Tibial nerve (tissue), 4 donors: ENCODE results near the gene FYCO1. TPM values are rescaled to one million over a fixed set of nuclear protein-coding genes. Genes with fewer than 3 reads are reported as not detected.

Experiments
- DNase-seq, 2 donors: peaks; one replicate each; pipeline ENCODE4 v3.0.0-alpha.2; 2019; ENCODE audit warnings: low spot score in 2 of 2
- H3K27ac ChIP-seq, 4 donors: fragments of 200-600 bp; sonication (generic) in 3 of 4; one replicate each; pipeline ENCODE4 v1.5.1; 2017 to 2019; ENCODE audit warnings: mild to moderate bottlenecking in 1 of 4
- H3K27me3 ChIP-seq, 2 donors: fragments of 200-600 bp; sonication (generic) in 1 of 2; one replicate each; pipeline versions ENCODE4 v1.5.1 to v1.6.0; 2017 to 2019
- H3K36me3 ChIP-seq, 3 donors: fragments of 200-600 bp; sonication (generic); one replicate each; pipeline ENCODE4 v1.5.1; 2018 to 2019
- H3K4me1 ChIP-seq, 4 donors: fragments of 200-600 bp; sonication (generic) in 3 of 4; one replicate each; pipeline ENCODE4 v1.5.1; 2017 to 2019
- H3K4me3 ChIP-seq, 4 donors: fragments of 200-600 bp; sonication (generic) in 3 of 4; one replicate each; pipeline ENCODE4 v1.5.1; 2017 to 2019; ENCODE audit warnings: mild to moderate bottlenecking in 1 of 4, moderate library complexity in 1 of 4
- H3K9me3 ChIP-seq, 4 donors: fragments of 200-600 bp; sonication (generic) in 3 of 4; one replicate each; pipeline ENCODE4 v1.5.1; 2017 to 2019
- CTCF ChIP-seq, 5 experiments: fragments of 200-600 bp in 3 of 5; fragments of 450-650 bp in 2 of 5; sonication (generic) in 3 of 5; IDR thresholded peaks; one replicate each; pipeline ENCODE4 v1.5.1; 2016 to 2019; ENCODE audit warnings: antibody characterized with exemption in 5 of 5, mild to moderate bottlenecking in 3 of 5, moderate library complexity in 2 of 5
- EP300 ChIP-seq, 2 donors: sonication (generic); formaldehyde crosslinking; IDR thresholded peaks; one replicate each; pipeline ENCODE4 v1.6.1; 2017; ENCODE audit warnings: antibody characterized with exemption in 2 of 2, mild to moderate bottlenecking in 1 of 2
- POLR2A ChIP-seq, 2 donors: fragments of 450-650 bp; IDR thresholded peaks; one replicate each; pipeline ENCODE4 v1.6.1; 2017; ENCODE audit warnings: antibody characterized with exemption in 2 of 2, mild to moderate bottlenecking in 2 of 2, moderate library complexity in 2 of 2
- WGBS, 2 donors: methylation state at CpG; one replicate each; pipeline ENCODE4 v1.1.5; 2018; 5-methylcytosine and 5-hydroxymethylcytosine counted together
- total RNA-seq, 4 donors: library from RNA; depleted of rRNA; stranded (reverse); fragments of >200 nt; gene quantifications; one replicate each; pipeline ENCODE4 v1.1.0, GENCODE V29; 2016

Gene FYCO1
- total RNA-seq, 4 donors from 2014 or later = 61.7 to 85.2 (median 67.9) TPM

DNA sequence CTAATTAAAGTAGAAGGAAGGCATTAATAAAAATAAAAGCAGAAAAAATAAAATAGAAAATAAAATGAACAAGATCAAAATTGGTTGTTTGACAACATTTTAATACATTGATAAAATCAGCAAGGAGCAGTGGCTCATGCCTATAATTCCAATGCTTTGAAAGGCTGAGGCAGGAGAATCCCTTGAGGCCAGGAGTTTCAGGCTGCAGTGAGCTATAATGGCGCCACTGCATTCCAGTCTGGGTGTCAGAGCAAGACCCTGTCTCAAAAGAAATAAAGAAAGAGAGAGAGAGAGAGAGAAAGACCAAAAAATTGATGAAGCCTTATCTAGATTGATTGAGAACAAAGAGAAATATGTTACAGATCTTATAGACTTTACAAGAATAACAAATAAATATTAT lies 29.5 kb upstream of the FYCO1 start:
- Histone ChIP-seq H3K36me3 (no peaks in the 10 kb centered on the region), H3K4me1 (no peaks in the 10 kb centered on the region), H3K27ac (no peak overlapping the region), H3K9me3 (peaks cover 0 to 16% (median 0%) of the 10 kb centered on the region in 4 donors), H3K4me3 (no peak overlapping the region), H3K27me3 (no peaks in the 10 kb centered on the region)
- DNase-seq = no peak
- TF ChIP-seq CTCF (IDR thresholded peaks at IDR 0.05) (no peak), POLR2A (IDR thresholded peaks at IDR 0.05) (no peak), EP300 (IDR thresholded peaks at IDR 0.05) (no peak)
- 43 to 46% methylated on average over 1 of the region's 1 CpG for WGBS, 2 donors

GRCh38 chr3:46024131-46024530 lies 28.5 kb upstream of the FYCO1 start:
- no peak overlapping the region for H3K4me3 ChIP-seq
- no peaks in the 10 kb centered on the region for H3K36me3 ChIP-seq
- no peak overlapping the region for H3K27ac ChIP-seq
- H3K4me1 ChIP-seq = no peaks in the 10 kb centered on the region
- H3K9me3 ChIP-seq = peaks cover 0 to 16% (median 0%) of the 10 kb centered on the region in 4 donors
- DNase-seq = no peak
- H3K27me3 ChIP-seq = no peaks in the 10 kb centered on the region
- no peak for TF ChIP-seq POLR2A (IDR thresholded peaks at IDR 0.05)
- no peak for TF ChIP-seq EP300 (IDR thresholded peaks at IDR 0.05)
- no peak for TF ChIP-seq CTCF (IDR thresholded peaks at IDR 0.05)
- 59 to 69% methylated on average over 3 of the region's 3 CpGs for WGBS, 2 donors

GRCh38 chr3:46022909-46023785 lies 27.5 kb upstream of the FYCO1 start:
- H3K4me1 ChIP-seq = no peaks in the 10 kb centered on the region
- no peaks in the 10 kb centered on the region for H3K27me3 ChIP-seq
- no peak overlapping the region for H3K27ac ChIP-seq
- no peaks in the 10 kb centered on the region for H3K36me3 ChIP-seq
- TF ChIP-seq CTCF (IDR thresholded peaks at IDR 0.05) = no peak
- TF ChIP-seq EP300 (IDR thresholded peaks at IDR 0.05) = no peak
- TF ChIP-seq POLR2A (IDR thresholded peaks at IDR 0.05) = no peak
- no peak overlapping the region for H3K4me3 ChIP-seq
- WGBS, 2 donors = 90% methylated on average over 34 of the region's 34 CpGs
- DNase-seq = no peak
- peaks cover 0 to 14% (median 0%) of the 10 kb centered on the region in 4 donors for H3K9me3 ChIP-seq

DNA sequence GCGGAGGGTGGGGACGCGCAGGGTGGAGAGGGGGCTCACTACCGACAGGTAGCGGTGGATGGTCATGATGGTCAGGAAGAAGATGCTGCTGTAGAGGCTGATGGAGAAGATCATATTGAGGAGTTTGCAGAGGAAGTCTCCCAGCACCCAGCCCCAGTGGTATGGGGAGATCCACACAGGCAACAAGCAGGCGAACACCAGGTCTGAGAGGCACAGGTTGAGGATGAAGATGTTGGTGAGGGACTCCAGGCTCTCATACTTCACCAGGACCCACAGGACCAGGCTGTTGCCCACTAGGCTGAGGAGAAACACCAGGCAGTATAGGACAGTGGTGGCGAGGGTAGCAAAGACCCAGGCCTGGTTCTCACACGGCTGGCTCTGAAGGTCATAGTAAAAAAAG lies 25.9 kb upstream of the FYCO1 start:
- no peak overlapping the region for H3K4me3 ChIP-seq
- H3K9me3 ChIP-seq = peaks cover 0 to 5% (median 0%) of the 10 kb centered on the region in 4 donors
- no peak for DNase-seq
- H3K27ac ChIP-seq = no peak overlapping the region
- H3K27me3 ChIP-seq = no peaks in the 10 kb centered on the region
- 95 to 99% methylated on average over 8 of the region's 8 CpGs for WGBS, 2 donors
- TF ChIP-seq EP300 (IDR thresholded peaks at IDR 0.05) (no peak), POLR2A (IDR thresholded peaks at IDR 0.05) (no peak), CTCF (IDR thresholded peaks at IDR 0.05) (no peak)
- H3K36me3 ChIP-seq = no peaks in the 10 kb centered on the region
- no peaks in the 10 kb centered on the region for H3K4me1 ChIP-seq

- Histone ChIP-seq H3K4me3 (no peak overlapping the region), H3K36me3 (no peaks in the 10 kb centered on the region), H3K27ac (no peak overlapping the region), H3K9me3 (peaks cover 0 to 5% (median 0%) of the 10 kb centered on the region in 4 donors), H3K4me1 (no peaks in the 10 kb centered on the region), H3K27me3 (no peaks in the 10 kb centered on the region)
- no peak for TF ChIP-seq EP300 (IDR thresholded peaks at IDR 0.05)
- no peak for TF ChIP-seq POLR2A (IDR thresholded peaks at IDR 0.05)
- WGBS, 2 donors = 93 to 94% methylated on average over 37 of the region's 37 CpGs
- DNase-seq = no peak
Observed at GRCh38 chr3:46020766-46021510, 25.3 kb upstream of the FYCO1 start.
